ENCODE results near the gene AMOTL2. TPM values are rescaled to one million over a fixed set of nuclear protein-coding genes. Genes with fewer than 3 reads are reported as not detected.

Gene AMOTL2
- total RNA-seq, 2 experiments from 2014 or later, result 0.12 to 0.39 TPM

- intact Hi-C loops (cut with micrococcal nuclease), result no loop called here
- peaks cover under 1% of the 10 kb centered on the region for H3K36me3 Mint-ChIP-seq
- peaks cover under 1% of the 10 kb centered on the region for H3K27me3 Mint-ChIP-seq
- no peak overlapping the region for H3K4me3 Mint-ChIP-seq
- H3K9me3 Mint-ChIP-seq, result peaks cover 3% of the 10 kb centered on the region
- H3K4me1 Mint-ChIP-seq (ENCODE audit: low read depth), result no peaks in the 10 kb centered on the region
- POLR2A ChIA-PET, result no interaction called here
- CTCF ChIA-PET, result no interaction called here
- H3K27ac Mint-ChIP-seq, result no peak overlapping the region
- DNase-seq, result no peak
Observed at GRCh38 chr3:134341389-134341788, 32.9 kb downstream of the AMOTL2 start.

- Mint-ChIP-seq H3K4me1 (ENCODE audit: low read depth) (no peaks in the 10 kb centered on the region), H3K36me3 (no peaks in the 10 kb centered on the region), H3K9me3 (no peaks in the 10 kb centered on the region), H3K27me3 (no peaks in the 10 kb centered on the region), H3K27ac (no peak overlapping the region), H3K4me3 (no peak overlapping the region)
- POLR2A ChIA-PET, result no interaction called here
- no peak for DNase-seq
- CTCF ChIA-PET, result no interaction called here
- intact Hi-C loops (cut with micrococcal nuclease), result no loop called here
Observed at GRCh38 chr3:134340982-134341365, 33.3 kb downstream of the AMOTL2 start.

- Mint-ChIP-seq H3K9me3 (no peaks in the 10 kb centered on the region), H3K27ac (no peak overlapping the region), H3K4me3 (no peak overlapping the region), H3K36me3 (no peaks in the 10 kb centered on the region), H3K27me3 (no peaks in the 10 kb centered on the region), H3K4me1 (ENCODE audit: low read depth) (no peaks in the 10 kb centered on the region)
- CTCF ChIA-PET, result no interaction called here
- intact Hi-C loops (cut with micrococcal nuclease), result no loop called here
- no peak for DNase-seq
- POLR2A ChIA-PET, result no interaction called here
Observed at GRCh38 chr3:134340362-134340981, 33.8 kb downstream of the AMOTL2 start.

- Mint-ChIP-seq H3K4me1 (ENCODE audit: low read depth) (no peaks in the 10 kb centered on the region), H3K4me3 (no peak overlapping the region), H3K27ac (no peak overlapping the region), H3K36me3 (no peaks in the 10 kb centered on the region), H3K27me3 (no peaks in the 10 kb centered on the region), H3K9me3 (no peaks in the 10 kb centered on the region)
- no peak for DNase-seq
- POLR2A ChIA-PET, result no interaction called here
- CTCF ChIA-PET, result no interaction called here
- intact Hi-C loops (cut with micrococcal nuclease), result no loop called here
Observed at GRCh38 chr3:134339913-134340312, 34.3 kb downstream of the AMOTL2 start.

DNA sequence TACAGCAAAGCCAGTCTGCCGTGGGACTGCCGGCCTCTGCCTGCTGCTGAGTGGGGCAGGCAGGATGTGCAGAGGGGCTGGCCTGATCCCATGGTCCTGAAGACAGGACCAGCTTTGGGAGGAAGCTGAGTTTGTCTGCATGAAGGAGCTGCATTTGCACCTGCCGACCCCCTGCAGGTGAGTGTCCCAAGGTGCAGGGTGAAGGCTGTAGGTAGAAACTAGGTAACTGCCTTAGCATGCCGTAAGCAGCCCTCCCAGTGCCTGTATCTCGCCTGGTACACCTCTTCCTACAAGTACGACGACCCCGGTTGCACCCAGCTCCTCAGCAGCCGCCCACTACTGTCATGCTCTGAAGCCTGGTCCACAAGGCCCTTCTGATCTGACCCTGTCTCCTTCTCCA is 34.9 kb downstream of the AMOTL2 start:
- Mint-ChIP-seq H3K27ac (no peak overlapping the region), H3K4me3 (no peak overlapping the region), H3K36me3 (no peaks in the 10 kb centered on the region), H3K9me3 (no peaks in the 10 kb centered on the region), H3K27me3 (no peaks in the 10 kb centered on the region), H3K4me1 (ENCODE audit: low read depth) (no peaks in the 10 kb centered on the region)
- DNase-seq, result no peak
- ChIA-PET POLR2A (no interaction called here), CTCF (no interaction called here)
- intact Hi-C loops (cut with micrococcal nuclease), result no loop called here

- ChIA-PET CTCF (no interaction called here), POLR2A (no interaction called here)
- H3K36me3 Mint-ChIP-seq, result no peaks in the 10 kb centered on the region
- DNase-seq, result no peak
- H3K27ac Mint-ChIP-seq, result no peak overlapping the region
- no peaks in the 10 kb centered on the region for H3K4me1 Mint-ChIP-seq (ENCODE audit: low read depth)
- intact Hi-C loops (cut with micrococcal nuclease), result no loop called here
- no peaks in the 10 kb centered on the region for H3K27me3 Mint-ChIP-seq
- H3K9me3 Mint-ChIP-seq, result no peaks in the 10 kb centered on the region
- no peak overlapping the region for H3K4me3 Mint-ChIP-seq
Observed at GRCh38 chr3:134338516-134339261, 35.6 kb downstream of the AMOTL2 start.

GRCh38 chr3:134338201-134338512 is 36.1 kb downstream of the AMOTL2 start:
- Mint-ChIP-seq H3K4me1 (ENCODE audit: low read depth) (no peaks in the 10 kb centered on the region), H3K27me3 (no peaks in the 10 kb centered on the region), H3K4me3 (no peak overlapping the region), H3K27ac (no peak overlapping the region), H3K36me3 (no peaks in the 10 kb centered on the region), H3K9me3 (no peaks in the 10 kb centered on the region)
- intact Hi-C loops (cut with micrococcal nuclease), result no loop called here
- ChIA-PET POLR2A (no interaction called here), CTCF (no interaction called here)
- no peak for DNase-seq

DNA sequence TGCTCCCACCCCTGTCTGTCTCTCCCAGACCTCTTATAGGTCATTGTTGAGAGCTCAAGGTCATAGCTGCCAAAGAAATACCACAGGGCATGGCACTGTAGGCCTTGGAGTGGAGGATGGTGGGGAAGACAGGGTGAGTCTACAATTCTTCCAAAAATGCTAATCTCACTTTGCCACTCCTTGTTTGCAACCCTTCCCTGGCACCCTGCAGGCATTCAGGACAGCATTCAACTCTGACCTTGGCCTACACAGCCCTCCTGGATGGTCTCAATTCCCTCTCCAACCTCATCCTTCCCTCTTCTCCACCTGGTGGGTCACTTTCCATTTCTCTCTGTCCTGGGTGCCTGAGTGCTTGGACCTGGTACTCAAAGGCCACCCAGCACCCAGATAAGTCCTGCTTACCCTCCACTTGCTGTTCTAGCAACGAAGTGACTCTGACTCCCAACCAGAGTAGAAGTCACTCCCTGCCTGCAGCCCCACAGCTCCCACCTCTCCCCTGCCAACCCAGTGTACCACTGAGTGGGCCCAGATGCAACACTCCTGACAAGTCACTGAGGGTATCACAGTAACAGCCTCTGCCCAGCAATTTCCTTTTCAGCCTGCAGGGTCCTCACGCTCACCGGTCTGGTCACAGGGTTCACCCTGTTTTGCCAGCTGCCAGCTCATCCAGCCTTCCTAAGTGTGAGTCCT is 36.6 kb downstream of the AMOTL2 start:
- intact Hi-C loops (cut with micrococcal nuclease), result no loop called here
- DNase-seq, result no peak
- POLR2A ChIA-PET, result no interaction called here
- no peaks in the 10 kb centered on the region for H3K36me3 Mint-ChIP-seq
- H3K27me3 Mint-ChIP-seq, result no peaks in the 10 kb centered on the region
- CTCF ChIA-PET, result no interaction called here
- no peaks in the 10 kb centered on the region for H3K9me3 Mint-ChIP-seq
- H3K4me3 Mint-ChIP-seq, result no peak overlapping the region
- H3K27ac Mint-ChIP-seq, result no peak overlapping the region
- no peaks in the 10 kb centered on the region for H3K4me1 Mint-ChIP-seq (ENCODE audit: low read depth)

GRCh38 chr3:134337071-134337482 is 37.2 kb downstream of the AMOTL2 start:
- intact Hi-C loops (cut with micrococcal nuclease), result no loop called here

GRCh38 chr3:134336587-134336986 is 37.7 kb downstream of the AMOTL2 start:
- peaks cover 1% of the 10 kb centered on the region for H3K27me3 Mint-ChIP-seq
- POLR2A ChIA-PET, result no interaction called here
- no peaks in the 10 kb centered on the region for H3K36me3 Mint-ChIP-seq
- H3K4me1 Mint-ChIP-seq (ENCODE audit: low read depth), result no peaks in the 10 kb centered on the region
- CTCF ChIA-PET, result no interaction called here
- H3K27ac Mint-ChIP-seq, result no peak overlapping the region
- no peak for DNase-seq
- H3K9me3 Mint-ChIP-seq, result no peaks in the 10 kb centered on the region
- intact Hi-C loops (cut with micrococcal nuclease), result no loop called here
- no peak overlapping the region for H3K4me3 Mint-ChIP-seq

More at GRCh38 chr3:134337071-134337482, 37.2 kb downstream of the AMOTL2 start:
- Mint-ChIP-seq H3K27ac (no peak overlapping the region), H3K4me3 (no peak overlapping the region), H3K9me3 (no peaks in the 10 kb centered on the region), H3K4me1 (ENCODE audit: low read depth) (no peaks in the 10 kb centered on the region), H3K36me3 (no peaks in the 10 kb centered on the region), H3K27me3 (peaks cover 1% of the 10 kb centered on the region)
- ChIA-PET POLR2A (no interaction called here), CTCF (no interaction called here)
- DNase-seq, result no peak

- H3K36me3 Mint-ChIP-seq, result no peaks in the 10 kb centered on the region
- ChIA-PET CTCF (no interaction called here), POLR2A (no interaction called here)
- no peak for DNase-seq
- H3K27ac Mint-ChIP-seq, result no peak overlapping the region
- intact Hi-C loops (cut with micrococcal nuclease), result no loop called here
- no peaks in the 10 kb centered on the region for H3K4me1 Mint-ChIP-seq (ENCODE audit: low read depth)
- H3K9me3 Mint-ChIP-seq, result no peaks in the 10 kb centered on the region
- peaks cover 1% of the 10 kb centered on the region for H3K27me3 Mint-ChIP-seq
- no peak overlapping the region for H3K4me3 Mint-ChIP-seq
Observed at GRCh38 chr3:134334901-134335280, 39.4 kb downstream of the AMOTL2 start.

GRCh38 chr3:134334231-134334900 is 39.9 kb downstream of the AMOTL2 start:
- H3K36me3 Mint-ChIP-seq, result no peaks in the 10 kb centered on the region
- intact Hi-C loops (cut with micrococcal nuclease), result no loop called here
- DNase-seq, result no peak
- no peak overlapping the region for H3K27ac Mint-ChIP-seq
- no peaks in the 10 kb centered on the region for H3K4me1 Mint-ChIP-seq (ENCODE audit: low read depth)
- POLR2A ChIA-PET, result no interaction called here
- H3K4me3 Mint-ChIP-seq, result no peak overlapping the region
- CTCF ChIA-PET, result no interaction called here
- H3K27me3 Mint-ChIP-seq, result peaks cover 1% of the 10 kb centered on the region
- no peaks in the 10 kb centered on the region for H3K9me3 Mint-ChIP-seq

Measured in activated CD4-positive, alpha-beta memory T cell treated with anti-CD3 and anti-CD28 coated beads for 36 hours (primary cell).